GF-D8 (cell line): ENCODE results near the gene AGFG1.

ENCODE experiments used
- DNase-seq: peaks from one replicate; lab custom pipeline; 2025; lab: John Stamatoyannopoulos, UW

Gene AGFG1

GRCh38 chr2:227461811-227462461 is 10.0 kb upstream of the AGFG1 start:
- no peak for DNase-seq

- DNase-seq, result no peak
Observed at GRCh38 chr2:227462462-227462951, 9.4 kb upstream of the AGFG1 start.

GRCh38 chr2:227462972-227463931 is 8.7 kb upstream of the AGFG1 start:
- no peak for DNase-seq

- no peak for DNase-seq
Observed at GRCh38 chr2:227464361-227464760, 7.6 kb upstream of the AGFG1 start.

- no peak for DNase-seq
Observed at GRCh38 chr2:227464851-227465250, 7.1 kb upstream of the AGFG1 start.

- DNase-seq, result no peak
Observed at GRCh38 chr2:227466887-227467600, 4.9 kb upstream of the AGFG1 start.

- DNase-seq, result no peak
Observed at GRCh38 chr2:227471412-227471811, 544 bp upstream of the AGFG1 start.

GRCh38 chr2:227472265-227473121 is 537 bp downstream of the AGFG1 start:
- DNase-seq, result no peak

- no peak for DNase-seq
Observed at GRCh38 chr2:227473122-227473461, 1.1 kb downstream of the AGFG1 start.

GRCh38 chr2:227473806-227474205 is 1.9 kb downstream of the AGFG1 start:
- no peak for DNase-seq

- DNase-seq, result no peak
Observed at GRCh38 chr2:227474410-227474809, 2.5 kb downstream of the AGFG1 start.

GRCh38 chr2:227477291-227477690 is 5.3 kb downstream of the AGFG1 start:
- DNase-seq, result no peak

GRCh38 chr2:227479865-227480475 is 8.0 kb downstream of the AGFG1 start:
- peak; percentile 20 for DNase-seq

GRCh38 chr2:227480528-227480927 is 8.6 kb downstream of the AGFG1 start:
- DNase-seq, result no peak

GRCh38 chr2:227482638-227483340 is 10.8 kb downstream of the AGFG1 start:
- DNase-seq, result no peak

GRCh38 chr2:227485429-227485828 is 13.5 kb downstream of the AGFG1 start:
- no peak for DNase-seq

- no peak for DNase-seq
Observed at GRCh38 chr2:227486688-227487087, 14.7 kb downstream of the AGFG1 start.

- DNase-seq, result no peak
Observed at GRCh38 chr2:227488045-227488444, 16.1 kb downstream of the AGFG1 start.

- no peak for DNase-seq
Observed at GRCh38 chr2:227491386-227491785, 19.4 kb downstream of the AGFG1 start.

- no peak for DNase-seq
Observed at GRCh38 chr2:227493524-227493923, 21.6 kb downstream of the AGFG1 start.

GRCh38 chr2:227497158-227497557 is 25.2 kb downstream of the AGFG1 start:
- no peak for DNase-seq
